GM12892 (cell line): ENCODE measurements around the gene FAM171A2.
"Not testable (repeated sequence)": the region's sequence is repeated elsewhere in the genome, so short reads cannot be mapped to it uniquely, and the experiment has no call there.

ENCODE experiments used
- DNase-seq: peaks from one replicate; pipeline ENCODE4 v3.0.0; 2011; ENCODE audit not compliant: insufficient read length
- FAIRE-seq: peaks from 2 replicates; lab custom pipeline; 2011; peaks lifted over from hg19 to GRCh38; lab: Jason Lieb, UNC
- POLR2A ChIP-seq: IDR thresholded peaks from 2 replicates; pipeline ENCODE4 v1.6.1; 2011; ENCODE audit warnings: low read depth, low read length, control low read depth
- POLR2AphosphoS5 ChIP-seq: IDR thresholded peaks from 2 replicates; pipeline ENCODE4 v1.6.1; 2011; ENCODE audit warnings: low read depth, low read length, control low read depth
- TAF1 ChIP-seq: IDR thresholded peaks from 2 replicates; pipeline ENCODE4 v1.6.1; 2011; ENCODE audit warnings: low read depth, mild to moderate bottlenecking, control low read depth, low read length, borderline replicate concordance

Gene FAM171A2

GRCh38 chr17:44346064-44346844, 17.4 kb downstream of the FAM171A2 start:
- DNase-seq, result no peak
- FAIRE-seq, result peak; percentile 71
- TF ChIP-seq POLR2AphosphoS5 (no peak), POLR2A (no peak), TAF1 (no peak)

DNA sequence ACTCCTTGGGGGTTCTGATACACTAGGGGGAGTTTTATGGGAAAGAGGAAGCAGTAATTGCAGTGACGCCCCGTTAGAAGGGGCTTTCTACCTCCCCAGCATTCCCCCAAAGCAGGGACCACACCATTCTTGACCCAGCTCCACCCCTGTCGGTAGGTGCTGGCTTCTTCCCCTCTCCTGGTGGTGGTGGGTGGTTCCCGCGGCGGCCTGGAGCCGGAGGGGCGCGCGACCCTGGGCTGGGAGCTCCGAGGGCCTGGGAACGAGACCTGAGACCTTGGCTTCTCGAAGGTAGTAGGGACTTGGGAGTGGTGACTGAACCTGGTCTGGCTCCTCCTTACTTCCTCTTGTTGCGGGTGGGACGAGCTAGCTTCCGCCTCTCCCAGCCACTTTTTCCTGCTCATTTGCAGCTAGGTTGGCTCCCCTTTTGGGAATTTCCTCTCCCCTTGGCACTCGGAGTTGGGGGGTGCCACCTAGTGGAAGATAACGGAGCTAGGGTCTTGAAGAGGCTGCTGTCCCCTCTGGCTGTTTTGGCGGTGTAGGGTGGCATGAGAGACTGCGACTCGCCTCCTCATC, 18.1 kb downstream of the FAM171A2 start:
- DNase-seq (no peak), FAIRE-seq (peak; percentile 46)
- TF ChIP-seq TAF1 (no peak; the same call in 1 of the 2 replicates), POLR2A (peak; percentile 7; the same call in 1 of the 2 replicates)

DNA sequence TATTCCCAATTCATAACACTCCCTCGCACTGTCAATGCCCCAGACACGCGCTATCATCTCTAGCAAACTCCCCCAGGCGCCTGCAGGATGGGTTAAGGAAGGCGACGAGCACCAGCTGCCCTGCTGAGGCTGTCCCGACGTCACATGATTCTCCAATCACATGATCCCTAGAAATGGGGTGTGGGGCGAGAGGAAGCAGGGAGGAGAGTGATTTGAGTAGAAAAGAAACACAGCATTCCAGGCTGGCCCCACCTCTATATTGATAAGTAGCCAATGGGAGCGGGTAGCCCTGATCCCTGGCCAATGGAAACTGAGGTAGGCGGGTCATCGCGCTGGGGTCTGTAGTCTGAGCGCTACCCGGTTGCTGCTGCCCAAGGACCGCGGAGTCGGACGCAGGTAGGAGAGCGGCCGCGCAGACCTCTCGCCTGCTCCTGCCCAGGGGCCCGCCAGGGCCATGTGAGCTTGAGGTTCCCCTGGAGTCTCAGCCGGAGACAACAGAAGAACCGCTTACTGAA, 18.7 kb downstream of the FAM171A2 start, which contains the start of gene GRN:
Gene GRN (plus strand): TSS at position 364 of the 515 bp plus-strand sequence. CDS start 3,863 bp downstream, outside the sequence.
- DNase-seq (peak; percentile 89), FAIRE-seq (peak; percentile 97)
- TF ChIP-seq POLR2AphosphoS5 (peak; percentile 82), POLR2A (peak; percentile 88), TAF1 (0 out of 2 replicates have a peak, but pooled peaks have one; percentile 27)

DNA sequence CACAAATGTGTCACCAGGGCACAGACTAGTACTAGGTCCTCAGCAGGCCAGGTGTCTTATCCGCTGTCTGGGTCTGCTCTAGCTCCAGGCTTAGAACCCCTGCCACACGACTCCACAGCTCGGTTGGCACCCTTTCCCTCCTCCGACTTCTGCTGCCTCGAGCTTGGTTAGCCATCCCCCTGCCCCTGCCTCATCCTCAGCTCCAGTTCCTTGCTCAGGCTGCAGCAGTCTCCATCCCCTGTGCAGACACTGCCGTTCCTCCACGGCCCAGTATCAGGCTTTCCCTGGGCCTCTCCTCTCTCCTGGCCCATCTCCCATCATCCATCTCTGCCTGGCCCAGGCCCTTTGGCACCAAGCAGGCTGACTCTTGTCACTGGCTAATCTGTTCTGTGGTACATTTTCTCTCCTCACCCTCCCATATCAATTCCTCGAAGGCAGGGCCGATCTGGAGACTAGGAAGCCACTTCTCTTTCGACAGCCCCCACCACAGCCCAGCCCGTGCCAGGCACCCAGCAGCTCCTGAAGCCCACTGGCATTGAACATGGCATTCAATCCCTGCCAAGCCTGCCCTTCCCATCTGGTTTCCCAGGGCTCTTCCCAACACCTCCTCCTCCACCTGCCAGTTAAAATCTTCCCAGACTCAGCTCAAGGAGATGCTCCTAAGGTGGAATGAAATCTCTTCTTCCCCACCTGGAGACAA, 20.0 kb downstream of the FAM171A2 start:
- DNase-seq (no peak), FAIRE-seq (no peak)

DNA sequence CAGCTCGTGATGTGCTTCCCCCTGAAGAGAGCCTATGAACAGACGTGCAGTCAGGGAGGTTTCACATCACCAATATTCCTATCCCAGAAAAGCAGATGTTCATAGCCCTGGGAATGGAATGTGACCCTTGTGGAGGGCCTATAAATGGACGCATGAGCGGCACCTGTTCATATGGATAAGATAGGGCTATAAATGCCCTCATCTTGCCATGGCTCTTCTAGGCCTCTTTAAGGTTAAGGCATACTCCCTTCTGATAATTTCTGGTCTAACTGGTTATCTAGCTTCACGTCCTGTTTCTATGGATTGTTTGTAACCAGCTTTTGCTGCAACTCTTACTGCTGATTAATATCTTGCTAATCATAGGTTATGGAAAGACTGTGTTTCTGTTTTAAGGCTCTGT, 23.1 kb downstream of the FAM171A2 start:
- FAIRE-seq, DNase-seq: not testable (repeated sequence)

More for the DNA sequence above, 20.0 kb downstream of the FAM171A2 start:
- TF ChIP-seq POLR2AphosphoS5, result no peak
- TF ChIP-seq TAF1, result no peak
- TF ChIP-seq POLR2A, result no peak

GRCh38 chr17:44338702-44339101, 25.0 kb downstream of the FAM171A2 start:
- FAIRE-seq (no peak), DNase-seq (no peak)
- no peak for TF ChIP-seq POLR2AphosphoS5
- no peak for TF ChIP-seq POLR2A
- no peak for TF ChIP-seq TAF1

DNA sequence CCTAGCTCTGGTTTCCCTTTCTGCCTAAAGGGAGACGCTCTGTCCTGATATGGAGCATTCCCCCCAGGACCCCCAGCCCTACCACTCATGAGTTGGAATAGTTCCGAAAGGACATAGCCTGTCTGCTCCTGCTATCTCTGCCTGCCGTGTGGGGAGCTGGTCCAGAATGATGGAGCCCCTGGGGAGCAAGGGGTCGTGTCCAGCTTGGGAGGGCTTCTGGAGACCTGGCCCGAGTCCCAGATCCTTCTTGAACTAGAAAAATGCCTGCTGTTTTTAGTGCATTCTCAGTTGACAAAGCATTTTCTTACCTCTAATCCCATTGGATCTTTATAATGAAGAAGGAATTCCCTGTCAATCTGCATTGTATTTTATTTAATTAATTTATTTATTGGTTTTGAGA, 27.7 kb downstream of the FAM171A2 start:
- DNase-seq, result no peak
- TF ChIP-seq POLR2A (no peak), TAF1 (no peak), POLR2AphosphoS5 (no peak)
- FAIRE-seq, result no peak

GRCh38 chr17:44335564-44335963, 28.1 kb downstream of the FAM171A2 start:
- no peak for DNase-seq
- no peak for TF ChIP-seq POLR2A
- no peak for TF ChIP-seq TAF1
- TF ChIP-seq POLR2AphosphoS5, result no peak
- no peak for FAIRE-seq

DNA sequence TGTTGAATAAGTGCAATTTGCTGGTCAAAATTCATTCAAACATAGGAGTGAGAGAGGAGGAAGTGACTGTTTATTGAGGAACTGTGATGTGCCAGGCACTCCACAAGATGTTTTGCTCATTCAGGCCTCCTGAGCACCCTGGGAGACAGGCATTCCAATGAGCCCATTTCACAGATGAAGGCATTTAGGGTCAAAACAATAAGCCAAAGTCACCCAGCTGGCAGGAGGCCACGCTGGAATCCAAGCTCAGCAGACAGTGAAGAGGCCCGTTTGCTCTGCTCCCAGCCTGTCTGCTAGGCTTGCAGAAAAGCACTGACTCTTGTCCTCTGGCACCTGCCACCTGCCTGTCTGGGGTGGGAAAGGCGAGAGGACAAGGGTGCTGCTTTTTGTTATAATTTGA, 28.9 kb downstream of the FAM171A2 start:
- TF ChIP-seq POLR2AphosphoS5 (no peak), TAF1 (no peak), POLR2A (no peak)
- FAIRE-seq, result no peak

GRCh38 chr17:44334315-44334714, 29.3 kb downstream of the FAM171A2 start:
- no peak for DNase-seq
- FAIRE-seq, result no peak
- TF ChIP-seq POLR2AphosphoS5, result no peak
- TF ChIP-seq POLR2A, result no peak
- TF ChIP-seq TAF1, result no peak

More for the DNA sequence above, 28.9 kb downstream of the FAM171A2 start:
- DNase-seq, result no peak

GRCh38 chr17:44333371-44333770, 30.3 kb downstream of the FAM171A2 start:
- TF ChIP-seq POLR2AphosphoS5, result no peak
- TF ChIP-seq POLR2A, result no peak
- no peak for TF ChIP-seq TAF1
- DNase-seq (no peak), FAIRE-seq (no peak)

DNA sequence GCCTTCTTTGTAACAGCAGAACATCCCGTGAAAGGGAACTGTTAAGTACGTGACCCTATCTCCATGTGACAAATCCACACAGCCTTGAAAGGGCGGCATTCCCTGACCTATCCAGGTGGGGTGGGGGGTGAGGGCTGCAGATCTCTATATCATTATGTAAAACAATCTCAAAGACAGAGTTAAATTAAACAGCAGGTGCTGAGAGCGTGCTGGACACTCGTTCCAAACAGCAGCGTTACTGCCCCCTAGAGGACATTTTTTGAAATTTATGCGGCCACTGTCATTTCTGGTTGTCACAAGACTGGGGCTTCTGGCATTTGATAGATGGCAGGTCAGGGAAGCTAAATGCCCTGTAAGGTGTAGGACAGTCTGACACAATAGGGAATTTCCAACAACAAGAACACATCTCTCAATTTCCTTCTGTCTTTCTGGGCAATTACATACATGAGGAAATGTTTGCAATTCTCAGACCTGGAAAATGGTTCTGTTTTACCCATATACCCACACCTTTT, 32.3 kb downstream of the FAM171A2 start:
- TF ChIP-seq TAF1, result no peak
- TF ChIP-seq POLR2A, result no peak
- TF ChIP-seq POLR2AphosphoS5, result no peak
- FAIRE-seq (peak; percentile 94), DNase-seq (peak; percentile 63)

DNA sequence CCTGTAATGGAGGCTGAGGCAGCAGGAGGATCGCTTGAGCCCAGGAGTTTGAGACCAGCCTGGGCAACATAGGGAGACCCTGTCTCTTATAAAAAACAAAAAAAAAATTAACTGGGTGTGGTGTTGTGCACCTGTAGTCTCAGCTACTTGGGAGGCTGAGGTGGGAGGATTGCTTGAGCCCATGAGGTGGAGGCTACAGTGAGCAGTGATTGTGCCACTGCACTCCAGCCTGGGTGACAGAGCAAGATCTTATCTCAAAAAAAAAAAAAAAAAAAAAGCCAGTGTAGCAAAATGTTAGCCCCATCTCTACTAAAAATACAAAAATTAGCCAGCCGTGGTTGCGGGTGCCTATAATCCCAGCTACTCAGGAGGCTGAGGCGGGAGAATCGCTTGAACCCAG, 33.4 kb downstream of the FAM171A2 start:
- DNase-seq, FAIRE-seq: not testable (repeated sequence)

- FAIRE-seq, result not testable (repeated sequence)
These were observed 34.1 kb downstream of the FAM171A2 start for GRCh38 chr17:44329516-44329915.

More at GRCh38 chr17:44329516-44329915, 34.1 kb downstream of the FAM171A2 start:
- DNase-seq, result not testable (repeated sequence)
